GM21529 (cell line): ENCODE measurements around the gene MCM8.

ENCODE experiments used
- ATAC-seq: cut with Tn5 transposase; IDR thresholded peaks from one replicate; pipeline ENCODE4 v1.9.1; 2021; ENCODE audit not compliant: unreplicated experiment

The MCM8 gene

DNA sequence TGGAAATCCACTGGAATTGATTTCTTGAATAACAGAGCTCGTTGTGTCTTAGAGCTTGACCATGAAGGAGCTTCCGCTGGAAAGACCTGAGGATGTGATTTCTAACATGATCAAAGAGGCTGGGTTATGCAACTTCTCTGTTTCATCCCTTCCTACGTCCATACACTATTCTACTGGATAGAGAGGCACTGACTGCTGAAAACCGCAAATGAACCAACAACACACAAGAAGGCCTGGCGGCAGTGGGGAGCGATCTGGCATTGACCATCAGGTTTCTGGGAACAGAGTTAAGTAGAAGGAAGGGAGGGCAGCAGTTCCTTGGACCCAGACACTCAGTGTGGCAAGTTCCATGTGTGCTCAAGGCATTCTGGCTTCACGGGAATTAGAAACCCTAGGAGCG lies 90.1 kb downstream of the MCM8 start:
- ATAC-seq = no peak

DNA sequence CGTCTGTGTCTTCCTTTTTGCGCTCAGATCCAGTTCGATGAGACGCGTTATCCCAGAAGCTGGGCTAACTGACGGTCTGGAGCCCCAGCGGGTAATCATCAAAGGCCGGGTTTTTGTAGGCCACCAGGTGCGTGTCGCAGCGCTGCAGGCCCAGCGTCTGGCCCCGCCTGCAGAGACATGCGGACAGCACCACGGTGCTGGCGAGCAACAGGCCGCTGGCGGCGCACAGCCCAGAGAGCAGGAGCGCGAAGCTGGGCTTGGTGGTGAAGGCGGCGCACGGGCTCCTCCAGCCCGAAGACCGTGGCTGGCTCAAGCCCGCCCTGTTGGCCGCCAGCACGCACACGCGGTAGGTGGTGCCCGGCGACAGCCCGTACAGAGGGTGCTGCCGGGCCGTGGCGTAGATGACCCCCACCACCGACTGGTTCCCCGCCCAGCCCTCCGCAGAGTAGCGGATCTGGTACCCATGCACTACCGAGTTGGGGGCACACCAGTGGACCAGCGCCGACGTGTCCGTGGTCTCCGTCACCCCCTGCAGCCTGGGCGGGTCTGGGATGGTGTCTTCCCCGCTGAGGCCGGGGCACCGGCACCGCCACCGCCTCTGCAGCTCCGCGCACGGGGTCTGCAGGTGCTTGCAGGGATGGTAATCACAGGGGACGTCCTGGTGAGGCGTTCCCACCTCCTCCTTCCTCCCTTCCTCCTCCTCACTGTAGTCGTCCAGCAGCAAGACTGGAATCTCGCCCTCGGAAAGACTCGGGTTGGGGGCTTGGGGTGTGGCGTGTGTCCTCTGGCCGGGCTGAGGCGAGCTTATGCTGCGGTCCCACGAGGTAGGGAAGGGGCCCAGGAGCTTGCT lies 90.7 kb downstream of the MCM8 start:
- ATAC-seq = no peak

DNA sequence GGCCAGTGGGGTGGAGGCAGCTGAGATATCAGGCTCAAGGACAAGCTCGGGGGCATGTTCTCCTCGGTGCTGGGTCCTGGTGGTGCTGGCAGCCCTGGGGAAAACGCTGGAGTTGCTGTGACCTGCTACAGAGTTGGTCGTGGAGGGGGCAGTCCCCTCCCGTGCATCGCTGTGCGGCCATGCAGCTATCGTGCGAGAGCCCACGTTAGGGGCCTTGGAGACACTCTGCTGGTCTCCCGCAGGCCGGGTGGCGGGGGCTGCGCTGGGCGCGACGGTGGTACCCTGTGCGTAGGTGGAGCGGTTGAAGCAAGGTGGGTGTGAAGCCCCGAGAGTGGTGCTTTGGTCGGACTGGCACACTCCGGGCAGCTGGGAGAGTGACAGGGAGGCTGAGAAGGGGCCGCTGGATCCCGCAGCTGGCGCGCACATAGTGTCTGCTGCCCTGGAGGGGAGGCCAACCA lies 91.4 kb downstream of the MCM8 start:
- ATAC-seq = no peak

DNA sequence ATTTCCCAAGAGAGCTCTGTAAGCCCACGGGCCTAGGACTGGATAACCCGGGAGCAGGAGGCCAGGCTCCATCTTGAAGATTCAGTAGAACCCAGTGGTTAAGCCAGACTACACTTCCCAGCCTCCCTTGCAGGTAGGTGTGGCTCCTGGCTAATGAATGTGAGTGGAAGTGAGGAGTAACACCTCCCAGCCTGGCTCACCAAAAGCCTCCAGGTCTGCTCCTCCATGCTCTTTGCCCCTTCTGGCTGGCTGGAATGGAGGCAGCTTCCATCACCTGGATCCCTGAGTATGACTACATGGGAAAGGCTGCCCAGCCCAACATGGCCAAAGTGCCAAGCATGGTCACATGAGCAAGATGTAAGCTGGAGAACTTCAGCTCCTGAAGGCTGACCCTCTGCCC lies 93.7 kb downstream of the MCM8 start:
- no peak for ATAC-seq

DNA sequence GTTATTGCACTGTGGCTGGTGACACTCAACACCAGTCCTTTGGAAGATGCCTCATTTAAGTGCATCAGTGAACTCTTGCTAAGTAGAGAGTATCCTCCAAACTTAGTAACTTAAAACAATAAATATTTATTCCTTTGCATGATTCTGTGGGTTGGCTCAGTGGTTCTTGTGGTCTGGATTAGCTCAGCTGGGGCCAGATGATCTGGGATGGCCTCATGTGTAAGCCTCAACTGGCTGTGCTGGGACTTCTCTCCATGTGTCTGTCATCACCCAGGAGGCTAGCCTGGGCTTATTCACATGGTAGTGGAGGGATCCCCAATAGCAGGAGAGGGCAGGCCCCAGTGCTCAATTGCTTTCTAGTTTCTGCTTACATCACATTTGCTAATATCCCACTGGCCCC lies 95.1 kb downstream of the MCM8 start:
- no peak for ATAC-seq

DNA sequence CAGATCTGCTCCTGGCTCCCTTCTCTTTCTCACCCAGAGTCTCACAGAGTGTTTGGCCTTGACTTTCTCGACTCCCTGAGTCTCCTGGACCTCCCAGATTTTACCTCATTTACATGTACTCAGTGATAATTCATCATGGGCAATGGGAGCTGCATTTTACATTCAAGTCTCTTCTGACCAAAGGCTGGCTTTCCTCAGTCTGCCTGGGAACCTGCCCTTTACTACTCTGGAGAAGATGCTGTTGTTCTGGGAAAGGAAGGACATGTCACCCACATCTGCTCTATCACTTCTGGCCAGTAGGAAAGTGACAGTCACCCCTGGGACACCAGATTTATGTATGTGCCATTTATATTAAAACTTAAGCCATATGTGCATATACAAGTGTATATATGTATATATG lies 96.0 kb downstream of the MCM8 start:
- ATAC-seq = no peak

DNA sequence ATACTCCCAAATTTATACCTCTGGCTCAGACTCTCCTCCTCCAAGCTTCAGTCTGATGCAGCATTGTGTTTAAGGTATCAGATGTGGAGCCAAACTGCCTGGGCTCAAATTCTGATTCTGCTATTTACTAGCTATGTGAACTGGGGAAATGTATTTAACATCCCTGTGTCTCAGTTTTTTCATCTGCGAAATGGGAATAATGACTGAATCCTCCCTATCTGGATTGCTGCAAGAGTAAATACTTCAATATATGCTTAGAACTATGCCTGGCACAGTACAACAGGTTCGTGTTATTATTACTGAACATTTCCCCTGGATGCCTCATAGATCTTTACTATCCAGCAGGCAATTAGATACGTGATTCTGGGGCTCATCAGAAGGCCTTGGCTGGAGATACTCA lies 97.9 kb downstream of the MCM8 start:
- ATAC-seq = no peak
